ENCODE results near the gene RFWD3. TPM values are rescaled to one million over a fixed set of nuclear protein-coding genes. Genes with fewer than 3 reads are reported as not detected.
A peak's percentile ranks its signal among the peaks of the same experiment; 100 is the strongest.

The RFWD3 gene
- total and polyA plus RNA-seq, 2 of the 4 experiments (the other 2 are of a cell fraction): 16.7 to 27.6 TPM

GRCh38 chr16:74623214-74623838 is 43.4 kb downstream of the RFWD3 start:
- H3K27me3 ChIP-seq (ENCODE audit: control insufficient read depth, insufficient read depth, low read length): no peaks in the 10 kb centered on the region
- H2BK20ac ChIP-seq (ENCODE audit: low read depth, low read length): no peak overlapping the region
- H3K23ac ChIP-seq (ENCODE audit: low read depth, low read length): no peak overlapping the region
- H4K8ac ChIP-seq (ENCODE audit: low read depth in 2 of 2, low read length in 2 of 2): no peak overlapping the region
- WGBS, 2 experiments (ENCODE audit: extremely low coverage in 2 of 2, insufficient read length in 1 of 2): 20% methylated on average over 1 of the region's 4 CpGs; no CpG with 5 or more reads in 1 of the 2 experiments
- in situ Hi-C loops (cut with MboI; ENCODE audit: low sequenced_read_pairs): loop anchor here (10.0 kb wide), 2 partner anchors 139 to 299 kb away; no protein-coding TSS in a partner anchor
- ChIA-PET CTCF (interaction anchor here (0.7 to 0.8 kb wide), 3 partner anchors 8 to 147 kb away, joined by 3 read pairs; partner anchors contain the start of gene GLG1), POLR2A (ENCODE audit: unreplicated experiment) (no interaction called here)
- peak; percentile 68 for DNase-seq
- no peak overlapping the region for H2BK5ac ChIP-seq (ENCODE audit: low read depth, low read length, poor library complexity, severe bottlenecking)
- H4K20me1 ChIP-seq (ENCODE audit: insufficient read depth, low read length): peaks cover 13% of the 10 kb centered on the region
- TF ChIP-seq RFX5 (IDR thresholded peaks at IDR 0.05; ENCODE audit: low read depth, low read length) (no peak), CEBPB (IDR thresholded peaks at IDR 0.05; ENCODE audit: low read depth, low read length) (no peak), ELK1 (IDR thresholded peaks at IDR 0.05; ENCODE audit: borderline replicate concordance, low read depth, low read length) (no peak), MXI1 (IDR thresholded peaks at IDR 0.05; ENCODE audit: borderline replicate concordance, low read depth, low read length) (no peak), CHD1 (IDR thresholded peaks at IDR 0.05; ENCODE audit: low read depth, low read length) (no peak), USF2 (IDR thresholded peaks at IDR 0.05; ENCODE audit: low read depth, low read length) (no peak), POLR2A (IDR thresholded peaks at IDR 0.05; ENCODE audit: low read depth, low read length) (no peak), NFE2L2 (IDR thresholded peaks at IDR 0.05; ENCODE audit: low read depth, low read length) (no peak), RCOR1 (IDR thresholded peaks at IDR 0.05; ENCODE audit: insufficient replicate concordance, low read length) (no peak), CTCF (conservative IDR thresholded peaks at IDR 0.05; ENCODE audit: low read depth, low read length) (peak; percentile 67), SMC3 (IDR thresholded peaks at IDR 0.05; ENCODE audit: low read depth, low read length) (peak; percentile 50), MAFK (IDR thresholded peaks at IDR 0.05; ENCODE audit: low read depth, low read length) (no peak), FOS (IDR thresholded peaks at IDR 0.05; ENCODE audit: low read depth, low read length) (no peak), RAD21 (IDR thresholded peaks at IDR 0.05; ENCODE audit: low read length) (peak; percentile 78), MAZ (IDR thresholded peaks at IDR 0.05; ENCODE audit: borderline replicate concordance, low read depth, low read length) (no peak)
- peaks cover 12 to 31% of the 10 kb centered on the region in 2 experiments; a peak in 3 of 4 replicates for H3K79me1 ChIP-seq (ENCODE audit: low read depth in 1 of 2, low read length in 2 of 2)
- no peaks in the 10 kb centered on the region for H3K9me3 ChIP-seq (ENCODE audit: control insufficient read depth, insufficient read depth, low read length)
- BruUV-seq (replicated peaks): no TSS peak
- H3K4me3 ChIP-seq (ENCODE audit: insufficient read depth, low read depth, low read length): no peak overlapping the region
- H2AK9ac ChIP-seq (replicated peaks; ENCODE audit: low read depth, low read length, poor library complexity): no peak overlapping the region
- no peak overlapping the region for H3K9ac ChIP-seq (ENCODE audit: low read depth, low read length)
- H3K36me3 ChIP-seq (ENCODE audit: control insufficient read depth, insufficient read depth, low read length): peaks cover 28% of the 10 kb centered on the region
- H3K56ac ChIP-seq (ENCODE audit: extremely low read depth, insufficient read depth, low read length): no peak overlapping the region
- no peak overlapping the region; the same call in 1 of the 2 replicates for H2AK5ac ChIP-seq (ENCODE audit: low read depth, low read length)
- peaks cover 4% of the 10 kb centered on the region for H3K4me1 ChIP-seq (ENCODE audit: control insufficient read depth, insufficient read depth, low read length)
- no peak overlapping the region for H2AFZ ChIP-seq (replicated peaks; ENCODE audit: low read length, poor library complexity)
- no peak overlapping the region for H2BK15ac ChIP-seq (ENCODE audit: low read depth, low read length)
- intact Hi-C loops (cut with micrococcal nuclease): loop anchor here (5.0 kb wide), 2 partner anchors 121 to 311 kb away; no protein-coding TSS in a partner anchor
- no peak overlapping the region for H3K4me2 ChIP-seq (ENCODE audit: low read depth, low read length)
- ATAC-seq (ENCODE audit: low read depth): peak; percentile 56
- H3K14ac ChIP-seq (replicated peaks; ENCODE audit: low read depth, low read length): no peak overlapping the region
- no peak overlapping the region for H2BK120ac ChIP-seq (ENCODE audit: low read depth, low read length)
- H3K9me1 ChIP-seq (ENCODE audit: insufficient read depth, low read length): no peaks in the 10 kb centered on the region
- no peak overlapping the region for H3K4ac ChIP-seq (ENCODE audit: low read depth, low read length)
- H4K5ac ChIP-seq (ENCODE audit: low read depth, low read length): no peak overlapping the region
- H4K91ac ChIP-seq (ENCODE audit: insufficient read depth, low read depth, low read length): no peak overlapping the region
- no peak overlapping the region for H3K27ac ChIP-seq (ENCODE audit: insufficient read depth, low read length)
- dilution Hi-C loops (cut with HindIII; ENCODE audit: low sequenced_read_pairs, unreplicated experiment): no loop called here
- no peak overlapping the region for H3K18ac ChIP-seq (ENCODE audit: low read depth, low read length)

All from IMR-90 (cell line).